Endothelial cell of umbilical vein (primary cell): ENCODE data around the gene CLEC7A. TPM values are rescaled to one million over a fixed set of nuclear protein-coding genes. Genes with fewer than 3 reads are reported as not detected.

Experiments used
- BruUV-seq: library from RNA; stranded (reverse); fragments of 400-500 nt; replicated peaks from 2 replicates; lab custom pipeline; 2021; lab: Mats Ljungman, UMichigan
- CTCF ChIA-PET: fragments of 300-600, 350-600 bp; sonication (Branson Sonifier 250); formaldehyde crosslinking; loops from one replicate; lab custom pipeline; 2021; ENCODE audit warnings: antibody characterized with exemption, inconsistent platforms; lab: Charles Lee
- POLR2A ChIA-PET: fragments of 300-600, 350-600 bp; sonication (Branson Sonifier 250); formaldehyde crosslinking; loops from one replicate; lab custom pipeline; 2021; ENCODE audit warnings: antibody characterized with exemption, inconsistent platforms; lab: Charles Lee
- DNase-seq: peaks from one replicate; pipeline ENCODE4 v3.0.0-alpha.2; 2011; ENCODE audit warnings: low read depth, low spot score
- FAIRE-seq: peaks from 2 replicates; lab custom pipeline; 2011; peaks lifted over from hg19 to GRCh38; lab: Jason Lieb, UNC
- H2AFZ ChIP-seq: 2 replicates; pipeline ENCODE4 v1.6.0; 2012; ENCODE audit warnings: low read depth, low read length, control low read depth, inconsistent platforms
- H3K27ac ChIP-seq: 2 replicates; pipeline ENCODE4 v1.5.1; 2011; ENCODE audit warnings: low read depth, mild to moderate bottlenecking, control low read depth, low read length, moderate library complexity; ENCODE audit not compliant: insufficient read depth
- H3K27me3 ChIP-seq, 2 experiments: 2 replicates each; pipeline versions ENCODE4 v1.6.0 to v1.6.1; 2011; ENCODE audit warnings: low read length in 2 of 2, mixed read lengths in 1 of 2; ENCODE audit not compliant: control insufficient read depth in 2 of 2, insufficient read depth in 2 of 2
- H3K36me3 ChIP-seq, 2 experiments: 2 replicates in 1 of 2; 3 replicates in 1 of 2; pipeline ENCODE4 v1.5.1; 2011; ENCODE audit warnings: low read length in 2 of 2, mild to moderate bottlenecking in 1 of 2, moderate library complexity in 1 of 2; ENCODE audit not compliant: control insufficient read depth in 2 of 2, insufficient read depth in 2 of 2; ENCODE audit errors: extremely low read depth in 1 of 2
- H3K4me1 ChIP-seq: 3 replicates; pipeline ENCODE4 v1.5.1; 2011; ENCODE audit warnings: mild to moderate bottlenecking, low read length; ENCODE audit not compliant: control insufficient read depth, insufficient read depth; ENCODE audit errors: extremely low read depth
- H3K4me2 ChIP-seq: 2 replicates; pipeline ENCODE4 v1.6.1; 2011; ENCODE audit warnings: low read length, control low read depth, mixed read lengths; ENCODE audit not compliant: insufficient read depth
- H3K4me3 ChIP-seq, 3 experiments: fragments of 200-600 bp in 1 of 3; sonication (generic), shearing (Covaris generic) in 1 of 3; replicated peaks in 1 of 3; 2 replicates each; pipeline ENCODE4 v1.5.1; 2011 to 2016; ENCODE audit warnings: control low read depth in 3 of 3, low read length in 3 of 3, mild to moderate bottlenecking in 2 of 3, inconsistent platforms in 1 of 3, low read depth in 1 of 3, moderate library complexity in 1 of 3; ENCODE audit not compliant: insufficient read depth in 1 of 3
- H3K79me2 ChIP-seq: 2 replicates; pipeline ENCODE4 v1.6.0; 2012; ENCODE audit warnings: low read length, inconsistent platforms; ENCODE audit not compliant: control insufficient read depth, insufficient read depth
- H3K9ac ChIP-seq: replicated peaks from 2 replicates; pipeline ENCODE3; 2011; ENCODE audit warnings: low read length, control low read depth; ENCODE audit not compliant: insufficient read depth; ENCODE audit errors: extremely low read depth
- H3K9me1 ChIP-seq: replicated peaks from 3 replicates; pipeline ENCODE4 v1.6.0; 2011; ENCODE audit warnings: mild to moderate bottlenecking, low read length; ENCODE audit not compliant: control insufficient read depth, insufficient read depth; ENCODE audit errors: extremely low read depth
- H3K9me3 ChIP-seq: replicated peaks from 2 replicates; pipeline ENCODE4 v1.5.1; 2012; ENCODE audit warnings: low read length, inconsistent platforms; ENCODE audit not compliant: control insufficient read depth, insufficient read depth
- H4K20me1 ChIP-seq: replicated peaks from 2 replicates; pipeline ENCODE3; 2011; ENCODE audit warnings: mild to moderate bottlenecking, low read length; ENCODE audit not compliant: control insufficient read depth, insufficient read depth; ENCODE audit errors: extremely low read depth
- EZH2 ChIP-seq: IDR thresholded peaks from 2 replicates; pipeline ENCODE4 v1.6.1; 2012; ENCODE audit warnings: borderline replicate concordance, low read depth, mild to moderate bottlenecking, moderate library complexity, low read length, inconsistent platforms; ENCODE audit not compliant: severe bottlenecking
- FOS ChIP-seq: IDR thresholded peaks from 2 replicates; pipeline ENCODE4 v1.6.1; 2011; ENCODE audit warnings: mild to moderate bottlenecking, low read length, moderate library complexity, borderline replicate concordance; ENCODE audit not compliant: insufficient read depth
- GATA2 ChIP-seq: IDR thresholded peaks from 2 replicates; pipeline ENCODE4 v1.7.0; 2011; ENCODE audit warnings: low read depth, mild to moderate bottlenecking, moderate library complexity, mixed read lengths, low read length; ENCODE audit not compliant: insufficient read length, insufficient read depth
- JUN ChIP-seq: IDR thresholded peaks from 2 replicates; pipeline ENCODE4 v1.6.1; 2011; ENCODE audit warnings: borderline replicate concordance, low read depth; ENCODE audit not compliant: insufficient read length, insufficient read depth
- MAX ChIP-seq: IDR thresholded peaks from 2 replicates; pipeline ENCODE4 v1.6.1; 2011; ENCODE audit not compliant: insufficient read depth, insufficient read length
- MYC ChIP-seq: IDR thresholded peaks from one replicate; pipeline ENCODE4 v1.6.1; 2011; ENCODE audit warnings: mild to moderate bottlenecking, low read depth, low read length
- POLR2A ChIP-seq: IDR thresholded peaks from 2 replicates; pipeline ENCODE4 v1.6.1; 2012; ENCODE audit warnings: low read depth, mild to moderate bottlenecking, control low read depth, low read length
- POLR2AphosphoS5 ChIP-seq: IDR thresholded peaks from 2 replicates; pipeline ENCODE4 v1.6.1; 2012; ENCODE audit warnings: low read depth, mild to moderate bottlenecking, control low read depth, low read length, moderate library complexity; ENCODE audit not compliant: insufficient read depth
- dilution Hi-C: fragments of 300-500 bp; cut with MboI; formaldehyde crosslinking; loops from one replicate; pipeline ENCODE4 v1.15.0; 2019; ENCODE audit warnings: low sequenced_read_pairs; ENCODE audit not compliant: extremely low pct_ligation_motif_present
- intact Hi-C: fragments of 100-400 bp; cut with micrococcal nuclease; formaldehyde crosslinking; loops from one replicate; pipeline ENCODE4 v1.10.0; 2022
- polyA plus RNA-seq, 4 experiments: library from polyadenylated mRNA; depleted of rRNA in 3 of 4; stranded (reverse) in 3 of 4; unstranded in 1 of 4; fragments of >200 nt; gene quantifications; 2 replicates each; pipeline versions ENCODE4 v1.2.1 to v1.2.3, GENCODE V29; 2011 to 2012; ENCODE audit warnings: missing spikeins in 1 of 4
- total RNA-seq: library from RNA; stranded (reverse); gene quantifications from 2 replicates; pipeline ENCODE4 v1.2.3, GENCODE V29; 2021
- TF ChIP-seq, protein P1 (sequence below), 2 donors: IDR thresholded peaks; 1 replicate in 1 of 2; 2 replicates in 1 of 2; pipeline ENCODE4 v1.5.1; 2011; ENCODE audit warnings: low read length in 2 of 2, mild to moderate bottlenecking in 2 of 2, moderate library complexity in 2 of 2, control low read depth in 1 of 2, inconsistent platforms in 1 of 2, low read depth in 1 of 2; ENCODE audit not compliant: insufficient read depth in 1 of 2; ENCODE audit errors: extremely low read depth in 1 of 2

The CLEC7A gene
- total and polyA plus RNA-seq, 2 donors (not counting 3 experiments of a cell fraction or from before 2014, with no cell fraction given) = not detected

- no peak overlapping the region for H3K4me2 ChIP-seq
- no peaks in the 10 kb centered on the region for H3K9me1 ChIP-seq
- no peak for TF ChIP-seq POLR2AphosphoS5
- TF ChIP-seq MAX = no peak
- TF ChIP-seq POLR2A = no peak
- TF ChIP-seq MYC = no peak
- no peak for TF ChIP-seq EZH2
- TF ChIP-seq FOS = no peak
- no peak for TF ChIP-seq GATA2
- no peak for TF ChIP-seq JUN
- TF ChIP-seq, protein P1, sequence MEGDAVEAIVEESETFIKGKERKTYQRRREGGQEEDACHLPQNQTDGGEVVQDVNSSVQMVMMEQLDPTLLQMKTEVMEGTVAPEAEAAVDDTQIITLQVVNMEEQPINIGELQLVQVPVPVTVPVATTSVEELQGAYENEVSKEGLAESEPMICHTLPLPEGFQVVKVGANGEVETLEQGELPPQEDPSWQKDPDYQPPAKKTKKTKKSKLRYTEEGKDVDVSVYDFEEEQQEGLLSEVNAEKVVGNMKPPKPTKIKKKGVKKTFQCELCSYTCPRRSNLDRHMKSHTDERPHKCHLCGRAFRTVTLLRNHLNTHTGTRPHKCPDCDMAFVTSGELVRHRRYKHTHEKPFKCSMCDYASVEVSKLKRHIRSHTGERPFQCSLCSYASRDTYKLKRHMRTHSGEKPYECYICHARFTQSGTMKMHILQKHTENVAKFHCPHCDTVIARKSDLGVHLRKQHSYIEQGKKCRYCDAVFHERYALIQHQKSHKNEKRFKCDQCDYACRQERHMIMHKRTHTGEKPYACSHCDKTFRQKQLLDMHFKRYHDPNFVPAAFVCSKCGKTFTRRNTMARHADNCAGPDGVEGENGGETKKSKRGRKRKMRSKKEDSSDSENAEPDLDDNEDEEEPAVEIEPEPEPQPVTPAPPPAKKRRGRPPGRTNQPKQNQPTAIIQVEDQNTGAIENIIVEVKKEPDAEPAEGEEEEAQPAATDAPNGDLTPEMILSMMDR (IDR thresholded peaks at IDR 0.05; ENCODE audit: extremely low read depth in 1 of 2, insufficient read depth in 1 of 2, low read depth in 1 of 2, low read length in 2 of 2) = no peak
- no peak overlapping the region for H3K9ac ChIP-seq
- BruUV-seq = no TSS peak
- no peak overlapping the region for H3K27ac ChIP-seq
- no peaks in the 10 kb centered on the region for H4K20me1 ChIP-seq
- peaks cover 3 to 6% of the 10 kb centered on the region in 2 experiments for H3K36me3 ChIP-seq
- H3K27me3 ChIP-seq = no peaks in the 10 kb centered on the region
- H2AFZ ChIP-seq = no peak overlapping the region
- ChIA-PET CTCF (interaction anchor here (2.7 kb wide), 1 partner anchor 36 kb away, joined by 12 read pairs; no protein-coding TSS in a partner anchor), POLR2A (no interaction called here)
- H3K79me2 ChIP-seq = no peaks in the 10 kb centered on the region
- dilution Hi-C loops = no loop called here
- no peak overlapping the region for H3K4me3 ChIP-seq
- DNase-seq = no peak
- peaks cover 46% of the 10 kb centered on the region for H3K4me1 ChIP-seq
- FAIRE-seq = no peak
- no peaks in the 10 kb centered on the region for H3K9me3 ChIP-seq
- intact Hi-C loops = no loop called here
Observed at GRCh38 chr12:10070380-10070779, 59.6 kb downstream of the CLEC7A start.
